Measurements from ENCODE around the gene YIPF1. TPM values are rescaled to one million over a fixed set of nuclear protein-coding genes. Genes with fewer than 3 reads are reported as not detected.

Gene YIPF1
- total RNA-seq, 2 donors from 2014 or later: 16.9 to 25.3 TPM

- no peak for ATAC-seq
- Mint-ChIP-seq H3K4me1 (ENCODE audit: low read depth in 2 of 2) (no peaks in the 10 kb centered on the region), H3K36me3 (no peaks in the 10 kb centered on the region)
Measured at GRCh38 chr1:53909946-53910345, 20.3 kb upstream of the YIPF1 start.

GRCh38 chr1:53906121-53906520, 16.5 kb upstream of the YIPF1 start:
- Mint-ChIP-seq H3K4me3 (no peak overlapping the region), H3K27ac (no peak overlapping the region), H3K9me3 (no peaks in the 10 kb centered on the region), H3K4me1 (ENCODE audit: low read depth in 2 of 2) (peaks cover 7 to 12% of the 10 kb centered on the region in 2 donors), H3K36me3 (no peaks in the 10 kb centered on the region), H3K27me3 (no peaks in the 10 kb centered on the region)
- DNase-seq (ENCODE audit: low spot score): no peak
- ATAC-seq: no peak

More at GRCh38 chr1:53909946-53910345, 20.3 kb upstream of the YIPF1 start:
- no peak overlapping the region for H3K4me3 Mint-ChIP-seq
- no peak overlapping the region for H3K27ac Mint-ChIP-seq
- DNase-seq (ENCODE audit: low spot score): no peak
- no peaks in the 10 kb centered on the region for H3K9me3 Mint-ChIP-seq
- H3K27me3 Mint-ChIP-seq: no peaks in the 10 kb centered on the region

- H3K36me3 Mint-ChIP-seq: no peaks in the 10 kb centered on the region
- DNase-seq (ENCODE audit: low spot score): no peak
- H3K4me1 Mint-ChIP-seq (ENCODE audit: low read depth in 2 of 2): peaks cover 10 to 13% of the 10 kb centered on the region in 2 donors
- H3K27ac Mint-ChIP-seq: no peak overlapping the region
- no peaks in the 10 kb centered on the region for H3K9me3 Mint-ChIP-seq
- no peak for ATAC-seq
- no peaks in the 10 kb centered on the region for H3K27me3 Mint-ChIP-seq
- no peak overlapping the region for H3K4me3 Mint-ChIP-seq
Measured at GRCh38 chr1:53905509-53905908, 15.9 kb upstream of the YIPF1 start.

GRCh38 chr1:53902235-53903138, 12.9 kb upstream of the YIPF1 start:
- Mint-ChIP-seq H3K27ac (peak overlapping the region in 1 of 2 donors; percentile 32), H3K4me3 (no peak overlapping the region), H3K4me1 (ENCODE audit: low read depth in 2 of 2) (peaks cover 10 to 13% of the 10 kb centered on the region in 2 donors), H3K27me3 (no peaks in the 10 kb centered on the region), H3K36me3 (no peaks in the 10 kb centered on the region), H3K9me3 (no peaks in the 10 kb centered on the region)
- DNase-seq (ENCODE audit: low spot score): no peak
- ATAC-seq: no peak

- ATAC-seq: no peak
- Mint-ChIP-seq H3K4me1 (ENCODE audit: low read depth in 2 of 2) (peaks cover 13 to 18% of the 10 kb centered on the region in 2 donors), H3K36me3 (no peaks in the 10 kb centered on the region), H3K4me3 (no peak overlapping the region), H3K27me3 (peaks cover 7 to 8% of the 10 kb centered on the region in 2 donors), H3K27ac (no peak overlapping the region), H3K9me3 (no peaks in the 10 kb centered on the region)
- no peak for DNase-seq (ENCODE audit: low spot score)
Measured at GRCh38 chr1:53899708-53900107, 10.1 kb upstream of the YIPF1 start.

GRCh38 chr1:53899206-53899628, 9.6 kb upstream of the YIPF1 start:
- H3K4me3 Mint-ChIP-seq: no peak overlapping the region
- DNase-seq (ENCODE audit: low spot score) (no peak), ATAC-seq (no peak)
- H3K36me3 Mint-ChIP-seq: no peaks in the 10 kb centered on the region
- H3K27ac Mint-ChIP-seq: no peak overlapping the region
- peaks cover 7 to 10% of the 10 kb centered on the region in 2 donors for H3K27me3 Mint-ChIP-seq
- H3K9me3 Mint-ChIP-seq: no peaks in the 10 kb centered on the region
- H3K4me1 Mint-ChIP-seq (ENCODE audit: low read depth in 2 of 2): peaks cover 13 to 21% of the 10 kb centered on the region in 2 donors

- no peaks in the 10 kb centered on the region for H3K9me3 Mint-ChIP-seq
- peaks cover 7 to 28% of the 10 kb centered on the region in 2 donors for H3K4me1 Mint-ChIP-seq (ENCODE audit: low read depth in 2 of 2)
- no peaks in the 10 kb centered on the region for H3K36me3 Mint-ChIP-seq
- DNase-seq (ENCODE audit: low spot score): no peak
- no peak overlapping the region for H3K4me3 Mint-ChIP-seq
- no peak overlapping the region for H3K27ac Mint-ChIP-seq
- peaks cover 7 to 15% of the 10 kb centered on the region in 2 donors for H3K27me3 Mint-ChIP-seq
- ATAC-seq: no peak
Measured at GRCh38 chr1:53896635-53897229, 7.1 kb upstream of the YIPF1 start.

- DNase-seq (ENCODE audit: low spot score) (no peak), ATAC-seq (no peak)
- Mint-ChIP-seq H3K4me1 (ENCODE audit: low read depth in 2 of 2) (peaks cover 7 to 28% of the 10 kb centered on the region in 2 donors), H3K9me3 (no peaks in the 10 kb centered on the region), H3K27ac (no peak overlapping the region), H3K4me3 (no peak overlapping the region), H3K36me3 (no peaks in the 10 kb centered on the region), H3K27me3 (peaks cover 7 to 15% of the 10 kb centered on the region in 2 donors)
Measured at GRCh38 chr1:53895421-53895820, 5.8 kb upstream of the YIPF1 start.

GRCh38 chr1:53894644-53895043, 5.0 kb upstream of the YIPF1 start:
- H3K27ac Mint-ChIP-seq: no peak overlapping the region

GRCh38 chr1:53893999-53894636, 4.5 kb upstream of the YIPF1 start, which contains the start of gene DIO1:
Gene DIO1 (plus strand): TSS chr1:53894187. CDS start chr1:53894211, 24 bp downstream.
- Mint-ChIP-seq H3K27ac (peak within 1 kb of the TSS in 1 of 2 donors; percentile 61), H3K4me3 (no peak within 1 kb of the TSS), H3K9me3 (no peaks in the 10 kb centered on the region), H3K36me3 (no peaks in the 10 kb centered on the region), H3K27me3 (peaks cover 7 to 15% of the 10 kb centered on the region in 2 donors), H3K4me1 (ENCODE audit: low read depth in 2 of 2) (peaks cover 17 to 37% of the 10 kb centered on the region in 2 donors)
- ATAC-seq (no peak), DNase-seq (ENCODE audit: low spot score) (no peak)

More at GRCh38 chr1:53894644-53895043, 5.0 kb upstream of the YIPF1 start:
- Mint-ChIP-seq H3K4me3 (no peak overlapping the region), H3K27me3 (peaks cover 7 to 15% of the 10 kb centered on the region in 2 donors), H3K4me1 (ENCODE audit: low read depth in 2 of 2) (peaks cover 13 to 34% of the 10 kb centered on the region in 2 donors), H3K9me3 (no peaks in the 10 kb centered on the region), H3K36me3 (no peaks in the 10 kb centered on the region)
- ATAC-seq (no peak), DNase-seq (ENCODE audit: low spot score) (no peak)

GRCh38 chr1:53892911-53893310, 3.3 kb upstream of the YIPF1 start:
- Mint-ChIP-seq H3K4me1 (ENCODE audit: low read depth in 2 of 2) (peaks cover 24 to 44% of the 10 kb centered on the region in 2 donors), H3K36me3 (no peaks in the 10 kb centered on the region), H3K4me3 (no peak overlapping the region), H3K27ac (peak overlapping the region in 1 of 2 donors; percentile 61), H3K9me3 (no peaks in the 10 kb centered on the region), H3K27me3 (peaks cover 7 to 15% of the 10 kb centered on the region in 2 donors)
- ATAC-seq (no peak), DNase-seq (ENCODE audit: low spot score) (no peak)

GRCh38 chr1:53891678-53892077, 2.1 kb upstream of the YIPF1 start:
- Mint-ChIP-seq H3K27me3 (peaks cover 7 to 15% of the 10 kb centered on the region in 2 donors), H3K36me3 (no peaks in the 10 kb centered on the region), H3K9me3 (no peaks in the 10 kb centered on the region), H3K4me1 (ENCODE audit: low read depth in 2 of 2) (peaks cover 32 to 47% of the 10 kb centered on the region in 2 donors), H3K27ac (no peak overlapping the region), H3K4me3 (no peak overlapping the region)
- DNase-seq (ENCODE audit: low spot score) (no peak), ATAC-seq (no peak)

- ATAC-seq (no peak), DNase-seq (ENCODE audit: low spot score) (no peak)
- peaks cover 32 to 47% of the 10 kb centered on the region in 2 donors for H3K4me1 Mint-ChIP-seq (ENCODE audit: low read depth in 2 of 2)
- H3K9me3 Mint-ChIP-seq: no peaks in the 10 kb centered on the region
- peaks cover 7 to 15% of the 10 kb centered on the region in 2 donors for H3K27me3 Mint-ChIP-seq
- no peaks in the 10 kb centered on the region for H3K36me3 Mint-ChIP-seq
- H3K27ac Mint-ChIP-seq: peak overlapping the region; percentile 99 to 100
- H3K4me3 Mint-ChIP-seq: peak overlapping the region; percentile 100
Measured at GRCh38 chr1:53891018-53891417, 1.4 kb upstream of the YIPF1 start.
